Ovary (tissue), 9 donors: ENCODE data around the gene TAX1BP3. TPM values are rescaled to one million over a fixed set of nuclear protein-coding genes. Genes with fewer than 3 reads are reported as not detected.
"Not testable (repeated sequence)": the region's sequence is repeated elsewhere in the genome, so short reads cannot be mapped to it uniquely, and the experiment has no call there.

Source experiments
- DNase-seq, 5 donors: peaks; one replicate each; pipeline ENCODE4 v3.0.0-alpha.2; 2019 to 2020
- H3K27ac ChIP-seq, 2 donors: fragments of 200-600 bp; one replicate each; pipeline versions ENCODE4 v1.5.1 to v1.8.0; 2019 to 2022
- H3K27me3 ChIP-seq: fragments of 200-600 bp; one replicate; pipeline ENCODE4 v1.8.0; 2022
- H3K36me3 ChIP-seq: fragments of 200-600 bp; sonication (generic); one replicate; pipeline ENCODE4 v1.5.1; 2019
- H3K4me1 ChIP-seq: one replicate; pipeline ENCODE4 v1.8.1; 2013; ENCODE audit warnings: mild to moderate bottlenecking, moderate library complexity; ENCODE audit not compliant: insufficient read depth
- H3K4me3 ChIP-seq: fragments of 200-600 bp; sonication (generic); one replicate; pipeline ENCODE4 v1.5.1; 2017
- H3K9me3 ChIP-seq, 2 donors: fragments of 200-600 bp in 1 of 2; sonication (generic) in 1 of 2; one replicate each; pipeline versions ENCODE4 v1.5.1 to v1.8.1; 2013 to 2019; ENCODE audit warnings: mild to moderate bottlenecking in 1 of 2, moderate library complexity in 1 of 2
- CTCF ChIP-seq, 3 donors: fragments of 450-650 bp in 2 of 3; fragments of 200-600 bp in 1 of 3; IDR thresholded peaks; one replicate each; pipeline versions ENCODE4 v1.5.1 to v1.8.0; 2016 to 2022; ENCODE audit warnings: antibody characterized with exemption in 3 of 3, mild to moderate bottlenecking in 1 of 3
- EP300 ChIP-seq: sonication (generic); formaldehyde crosslinking; IDR thresholded peaks from one replicate; pipeline ENCODE4 v1.6.1; 2017; ENCODE audit warnings: antibody characterized with exemption
- POLR2A ChIP-seq: fragments of 450-650 bp; IDR thresholded peaks from one replicate; pipeline ENCODE4 v1.6.1; 2017; ENCODE audit warnings: antibody characterized with exemption, mild to moderate bottlenecking, moderate library complexity
- WGBS, 3 donors: extraction: QIAGEN DNeasy Blood & Tissue Kit in 1 of 3; methylation state at CpG; one replicate each; pipeline versions ENCODE4 v1.1.5 to v1.1.7; 2013 to 2017; 5-methylcytosine and 5-hydroxymethylcytosine counted together
- intact Hi-C, 4 donors: fragments of 100-400 bp; cut with DNase I; formaldehyde crosslinking; loops; one replicate each; pipeline versions ENCODE4 v1.11.0 to v1.15.1; 2022 to 2023
- polyA plus RNA-seq, 2 donors: library from polyadenylated mRNA; stranded (reverse); fragments of 200-250 nt in 1 of 2; fragments of 350-450 nt in 1 of 2; fragmentation: Illumina TruSeq in 1 of 2; extraction: RNeasy Lipid Tissue Mini Kit (QIAGEN cat#74804) in 1 of 2; gene quantifications; one replicate each; pipeline ENCODE4 v1.2.3, GENCODE V29; 2013 to 2014
- total RNA-seq, 7 donors: library from RNA; depleted of rRNA in 2 of 7; stranded (reverse); fragments of >200 nt in 2 of 7; fragmentation: NEBNext Ultra II Directional in 3 of 7; extraction: Animal tissue kit (Norgen Biotek cat#: 25700) in 3 of 7; gene quantifications; one replicate each; pipeline versions ENCODE4 v1.1.0 to v1.2.4, GENCODE V29; 2016 to 2023
- donor health status: DM: no; HTN: no; CAD: no; lungs with moderate emphysema.
- donor health status: DM: no; HTN: no; CAD: no.
- donor health status: Bipolar disorder and iron deficiency.
- donor health status: DM: yes; HTN: yes; CAD: no.
- donor health status: DM: no; HTN: no; CAD: no.
- donor health status: DM: yes; HTN: yes; CAD: no.

Gene TAX1BP3
- total and polyA plus RNA-seq, 9 donors = 48.7 to 166 (median 125) TPM

GRCh38 chr17:3708366-3708765 is 40.0 kb upstream of the TAX1BP3 start:
- H3K27me3 ChIP-seq = no peaks in the 10 kb centered on the region
- H3K4me1 ChIP-seq = no peaks in the 10 kb centered on the region
- H3K9me3 ChIP-seq = no peaks in the 10 kb centered on the region
- H3K4me3 ChIP-seq = no peak overlapping the region
- H3K36me3 ChIP-seq = no peaks in the 10 kb centered on the region
- WGBS, 3 donors = 14 to 42% (median 20%) methylated on average over 3 of the region's 3 CpGs
- TF ChIP-seq CTCF (IDR thresholded peaks at IDR 0.05) (no peak), POLR2A (no peak), EP300 (no peak)
- intact Hi-C loops = no loop called here
- H3K27ac ChIP-seq = no peak overlapping the region
- no peak for DNase-seq

GRCh38 chr17:3705718-3705984 is 37.3 kb upstream of the TAX1BP3 start:
- DNase-seq, H3K27me3 ChIP-seq, H3K36me3 ChIP-seq, intact Hi-C loops, H3K9me3 ChIP-seq, H3K4me1 ChIP-seq, H3K27ac ChIP-seq, H3K4me3 ChIP-seq: not testable (repeated sequence)
- WGBS, 3 donors = 87 to 91% (median 90%) methylated on average over 1 of the region's 1 CpG

- Histone ChIP-seq H3K4me1 (no peaks in the 10 kb centered on the region), H3K9me3 (no peaks in the 10 kb centered on the region), H3K4me3 (no peak overlapping the region), H3K27me3 (no peaks in the 10 kb centered on the region), H3K36me3 (no peaks in the 10 kb centered on the region), H3K27ac (no peak overlapping the region)
- DNase-seq = no peak
- WGBS, 3 donors = 84 to 85% (median 85%) methylated on average over 20 of the region's 20 CpGs
- intact Hi-C loops = no loop called here
- TF ChIP-seq CTCF (IDR thresholded peaks at IDR 0.05) = no peak
Observed at GRCh38 chr17:3704931-3705717, 36.7 kb upstream of the TAX1BP3 start.

GRCh38 chr17:3702041-3702539 is 33.7 kb upstream of the TAX1BP3 start:
- 81 to 86% (median 81%) methylated on average over 6 to 7 of the region's 7 CpGs for WGBS, 3 donors
- H3K36me3 ChIP-seq = not testable (repeated sequence)

GRCh38 chr17:3699951-3700350 is 31.6 kb upstream of the TAX1BP3 start:
- Histone ChIP-seq H3K4me3 (no peak overlapping the region), H3K9me3 (peaks cover 0 to 5% of the 10 kb centered on the region in 2 donors), H3K27me3 (no peaks in the 10 kb centered on the region), H3K4me1 (no peaks in the 10 kb centered on the region), H3K36me3 (no peaks in the 10 kb centered on the region), H3K27ac (no peak overlapping the region)
- DNase-seq = no peak
- no peak for TF ChIP-seq POLR2A
- TF ChIP-seq CTCF (IDR thresholded peaks at IDR 0.05) = no peak
- TF ChIP-seq EP300 = no peak
- WGBS, 3 donors = 82 to 90% (median 86%) methylated on average over 4 of the region's 4 CpGs
- intact Hi-C loops = no loop called here

More at GRCh38 chr17:3702041-3702539, 33.7 kb upstream of the TAX1BP3 start:
- H3K4me3 ChIP-seq, H3K27me3 ChIP-seq, H3K4me1 ChIP-seq, DNase-seq, intact Hi-C loops, H3K27ac ChIP-seq, H3K9me3 ChIP-seq: not testable (repeated sequence)
